OCI-LY3 (cell line): ENCODE data around the gene SYTL3.

ENCODE experiments used
- H2AFZ ChIP-seq: fragments of 200-600, 300-600 bp; shearing (Covaris generic); 2 replicates; pipeline ENCODE4 v1.6.0; 2014; ENCODE audit warnings: antibody characterized with exemption, low read depth, low read length
- H3K27ac ChIP-seq: fragments of 200-600, 300-600 bp; sonication (generic); 2 replicates; pipeline ENCODE4 v1.5.1; 2014; ENCODE audit warnings: mild to moderate bottlenecking, low read length, moderate library complexity, mixed read lengths
- H3K27me3 ChIP-seq: fragments of 200-600, 300-600 bp; sonication (generic); 2 replicates; pipeline ENCODE4 v1.6.1; 2014; ENCODE audit warnings: low read depth, low read length, mixed read lengths
- H3K36me3 ChIP-seq: fragments of 200-600, 300-600 bp; sonication (generic); replicated peaks from 2 replicates; pipeline ENCODE3; 2014; ENCODE audit warnings: low read depth, low read length, mixed read lengths
- H3K4me1 ChIP-seq: fragments of 300-600, 200-600 bp; sonication (generic); 2 replicates; pipeline ENCODE4 v1.6.1; 2014; ENCODE audit warnings: low read length, mixed read lengths
- H3K4me2 ChIP-seq: fragments of 200-600, 300-600 bp; sonication (generic); 2 replicates; pipeline ENCODE4 v1.6.1; 2014; ENCODE audit warnings: low read length, mixed read lengths
- H3K4me3 ChIP-seq: fragments of 300-600, 200-600 bp; sonication (generic); 2 replicates; pipeline ENCODE4 v1.5.1; 2014; ENCODE audit warnings: antibody characterized with exemption, mild to moderate bottlenecking, low read length, moderate library complexity
- H3K79me2 ChIP-seq: fragments of 300-600, 200-600 bp; shearing (Covaris generic); 2 replicates; pipeline ENCODE4 v1.6.1; 2014; ENCODE audit warnings: mild to moderate bottlenecking, low read length, mixed read lengths
- H3K9ac ChIP-seq: fragments of 300-600, 200-600 bp; shearing (Covaris generic); 2 replicates; pipeline ENCODE4 v1.6.0; 2014; ENCODE audit warnings: mild to moderate bottlenecking, low read length, moderate library complexity
- H3K9me3 ChIP-seq: fragments of 200-600, 300-600 bp; shearing (Covaris generic); 2 replicates; pipeline ENCODE4 v1.6.1; 2014; ENCODE audit warnings: low read length, mixed read lengths; ENCODE audit not compliant: insufficient read depth
- H4K20me1 ChIP-seq: fragments of 200-600, 300-600 bp; sonication (generic); 2 replicates; pipeline ENCODE4 v1.6.1; 2016; ENCODE audit warnings: low read length, mixed read lengths; ENCODE audit not compliant: insufficient read depth
- EZH2phosphoT487 ChIP-seq: fragments of 200-600 bp; shearing (Covaris generic); IDR thresholded peaks from 2 replicates; pipeline ENCODE4 v1.6.1; 2018; ENCODE audit warnings: antibody characterized with exemption, mixed run types, low read depth
- TF ChIP-seq, protein P1 (sequence below): fragments of 200-600, 300-600 bp; sonication (generic); IDR thresholded peaks from 2 replicates; pipeline ENCODE4 v1.5.1; 2014; ENCODE audit warnings: antibody characterized with exemption, low read length, low read depth

SYTL3 gene

GRCh38 chr6:158737710-158738615 lies 88.1 kb downstream of the SYTL3 start:
- H3K79me2 ChIP-seq = no peaks in the 10 kb centered on the region
- no peak overlapping the region for H3K4me2 ChIP-seq
- H3K27ac ChIP-seq = no peak overlapping the region
- TF ChIP-seq EZH2phosphoT487 = no peak
- TF ChIP-seq, protein P1, sequence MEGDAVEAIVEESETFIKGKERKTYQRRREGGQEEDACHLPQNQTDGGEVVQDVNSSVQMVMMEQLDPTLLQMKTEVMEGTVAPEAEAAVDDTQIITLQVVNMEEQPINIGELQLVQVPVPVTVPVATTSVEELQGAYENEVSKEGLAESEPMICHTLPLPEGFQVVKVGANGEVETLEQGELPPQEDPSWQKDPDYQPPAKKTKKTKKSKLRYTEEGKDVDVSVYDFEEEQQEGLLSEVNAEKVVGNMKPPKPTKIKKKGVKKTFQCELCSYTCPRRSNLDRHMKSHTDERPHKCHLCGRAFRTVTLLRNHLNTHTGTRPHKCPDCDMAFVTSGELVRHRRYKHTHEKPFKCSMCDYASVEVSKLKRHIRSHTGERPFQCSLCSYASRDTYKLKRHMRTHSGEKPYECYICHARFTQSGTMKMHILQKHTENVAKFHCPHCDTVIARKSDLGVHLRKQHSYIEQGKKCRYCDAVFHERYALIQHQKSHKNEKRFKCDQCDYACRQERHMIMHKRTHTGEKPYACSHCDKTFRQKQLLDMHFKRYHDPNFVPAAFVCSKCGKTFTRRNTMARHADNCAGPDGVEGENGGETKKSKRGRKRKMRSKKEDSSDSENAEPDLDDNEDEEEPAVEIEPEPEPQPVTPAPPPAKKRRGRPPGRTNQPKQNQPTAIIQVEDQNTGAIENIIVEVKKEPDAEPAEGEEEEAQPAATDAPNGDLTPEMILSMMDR = no peak
- no peak overlapping the region for H2AFZ ChIP-seq
- no peaks in the 10 kb centered on the region for H3K4me1 ChIP-seq
- no peaks in the 10 kb centered on the region for H3K9me3 ChIP-seq
- no peaks in the 10 kb centered on the region for H3K36me3 ChIP-seq
- no peak overlapping the region for H3K4me3 ChIP-seq
- H4K20me1 ChIP-seq = no peaks in the 10 kb centered on the region
- no peaks in the 10 kb centered on the region for H3K27me3 ChIP-seq
- no peak overlapping the region for H3K9ac ChIP-seq

DNA sequence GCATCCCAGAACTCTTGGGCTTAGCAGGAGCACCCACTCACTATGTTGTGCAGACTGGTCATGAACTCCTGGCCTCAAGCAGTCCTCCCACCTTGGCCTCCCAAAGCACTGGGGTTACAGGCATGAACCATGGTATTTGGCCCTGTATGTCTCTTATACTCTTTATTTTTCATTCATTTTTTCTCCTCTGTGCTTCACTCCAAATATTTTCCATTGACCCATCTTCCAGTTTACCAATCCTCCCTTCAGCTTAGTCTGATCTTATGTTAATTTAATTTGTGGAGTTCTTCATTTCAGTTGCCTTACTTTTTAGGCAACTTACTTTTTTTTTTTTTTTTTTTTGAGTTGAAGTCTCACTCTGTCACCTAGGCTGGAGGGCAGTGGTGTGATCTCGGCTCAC lies 89.8 kb downstream of the SYTL3 start:
- H3K4me1 ChIP-seq = no peaks in the 10 kb centered on the region
- H3K79me2 ChIP-seq = no peaks in the 10 kb centered on the region
- no peaks in the 10 kb centered on the region for H4K20me1 ChIP-seq
- TF ChIP-seq, protein P1 = no peak
- no peak for TF ChIP-seq EZH2phosphoT487
- no peak overlapping the region for H3K27ac ChIP-seq
- no peaks in the 10 kb centered on the region for H3K36me3 ChIP-seq
- H3K4me2 ChIP-seq = no peak overlapping the region
- no peak overlapping the region for H3K9ac ChIP-seq
- H3K27me3 ChIP-seq = no peaks in the 10 kb centered on the region
- no peaks in the 10 kb centered on the region for H3K9me3 ChIP-seq
- no peak overlapping the region for H2AFZ ChIP-seq
- H3K4me3 ChIP-seq = no peak overlapping the region

- Histone ChIP-seq H3K4me3 (no peak overlapping the region), H3K79me2 (no peaks in the 10 kb centered on the region), H3K27ac (no peak overlapping the region), H3K36me3 (no peaks in the 10 kb centered on the region), H3K4me2 (no peak overlapping the region), H4K20me1 (no peaks in the 10 kb centered on the region), H3K9ac (no peak overlapping the region), H2AFZ (no peak overlapping the region), H3K4me1 (no peaks in the 10 kb centered on the region), H3K27me3 (no peaks in the 10 kb centered on the region), H3K9me3 (no peaks in the 10 kb centered on the region)
- TF ChIP-seq EZH2phosphoT487 = no peak
- TF ChIP-seq, protein P1 = no peak
These were observed 93.3 kb downstream of the SYTL3 start for GRCh38 chr6:158743033-158743651.

DNA sequence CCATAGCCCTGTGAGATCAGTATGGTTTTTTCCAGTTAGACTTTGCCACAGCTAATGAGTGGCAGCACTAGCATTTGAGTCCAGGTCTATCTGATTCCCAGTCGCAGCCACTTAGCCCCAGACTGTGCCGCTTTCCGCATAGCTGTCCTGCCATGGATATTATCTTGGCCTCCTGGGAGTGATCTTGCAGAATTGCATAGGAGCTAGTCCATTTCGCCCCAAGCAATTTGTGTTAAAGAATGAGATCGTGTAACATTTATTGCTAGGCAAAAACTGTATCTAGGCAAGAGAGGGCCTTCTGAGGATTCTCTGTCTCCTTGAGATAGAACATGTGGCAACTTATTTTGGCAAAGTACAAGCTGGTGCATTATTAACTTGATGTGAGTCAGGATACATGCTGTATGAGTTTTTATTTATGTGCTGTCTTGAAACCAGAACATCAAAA lies 95.2 kb downstream of the SYTL3 start:
- H3K4me1 ChIP-seq = no peaks in the 10 kb centered on the region
- H3K27ac ChIP-seq = no peak overlapping the region
- H3K4me2 ChIP-seq = no peak overlapping the region
- no peak overlapping the region for H3K4me3 ChIP-seq
- no peak overlapping the region for H2AFZ ChIP-seq
- no peaks in the 10 kb centered on the region for H3K36me3 ChIP-seq
- H3K79me2 ChIP-seq = no peaks in the 10 kb centered on the region
- no peaks in the 10 kb centered on the region for H4K20me1 ChIP-seq
- TF ChIP-seq EZH2phosphoT487 = no peak
- TF ChIP-seq, protein P1 = no peak
- no peak overlapping the region for H3K9ac ChIP-seq
- H3K9me3 ChIP-seq = no peaks in the 10 kb centered on the region
- no peaks in the 10 kb centered on the region for H3K27me3 ChIP-seq
